HEK293 (cell line): Measurements from ENCODE around the gene PALD1.

Source experiments
- OVOL3 ChIP-seq: fragments of 450-650 bp; formaldehyde crosslinking; IDR thresholded peaks from 2 replicates; pipeline ENCODE4 v1.5.1; 2016; ENCODE audit warnings: missing biosample characterization, missing genetic modification characterization
- PBX3 ChIP-seq: sonication (generic); formaldehyde crosslinking; IDR thresholded peaks from 2 replicates; pipeline ENCODE4 v1.8.1; 2022; ENCODE audit warnings: mild to moderate bottlenecking, moderate library complexity, missing genetic modification reagents
- SP2 ChIP-seq: fragments of 450-650 bp; formaldehyde crosslinking; IDR thresholded peaks from 2 replicates; pipeline ENCODE4 v1.5.1; 2016; ENCODE audit warnings: missing biosample characterization, missing genetic modification characterization
- ZBTB1 ChIP-seq: fragments of 450-650 bp; formaldehyde crosslinking; IDR thresholded peaks from 2 replicates; pipeline ENCODE4 v1.5.1; 2016; ENCODE audit warnings: missing biosample characterization, missing genetic modification characterization
- ZBTB48 ChIP-seq: fragments of 450-650 bp; formaldehyde crosslinking; IDR thresholded peaks from 2 replicates; pipeline ENCODE4 v1.5.1; 2016; ENCODE audit warnings: missing biosample characterization, missing genetic modification characterization
- ZNF112 ChIP-seq: fragments of 450-650 bp; formaldehyde crosslinking; IDR thresholded peaks from 2 replicates; pipeline ENCODE4 v1.5.0; 2017; ENCODE audit warnings: missing biosample characterization, missing genetic modification characterization
- ZNF274 ChIP-seq, 2 experiments: fragments of 200-500 bp in 1 of 2; fragments of 450-650 bp in 1 of 2; sonication (Bioruptor generic) in 1 of 2; formaldehyde crosslinking in 1 of 2; IDR thresholded peaks; 2 replicates each; pipeline versions ENCODE4 v1.5.1 to v1.6.1; 2014 to 2016; ENCODE audit warnings: borderline replicate concordance in 1 of 2, inconsistent platforms in 1 of 2, low read length in 1 of 2, missing biosample characterization in 1 of 2, missing genetic modification characterization in 1 of 2
- ZNF513 ChIP-seq: fragments of 450-650 bp; IDR thresholded peaks from 2 replicates; pipeline ENCODE4 v1.5.1; 2018; ENCODE audit warnings: missing biosample characterization, missing genetic modification characterization
- ZNF585B ChIP-seq: fragments of 450-650 bp; formaldehyde crosslinking; IDR thresholded peaks from 2 replicates; pipeline ENCODE4 v1.5.1; 2016; ENCODE audit warnings: missing biosample characterization, missing genetic modification characterization
- ZNF785 ChIP-seq: fragments of 450-650 bp; formaldehyde crosslinking; IDR thresholded peaks from 2 replicates; pipeline ENCODE4 v1.5.1; 2016; ENCODE audit warnings: missing biosample characterization, missing genetic modification characterization
- TF ChIP-seq, protein P1 (sequence below): fragments of 450-650 bp; formaldehyde crosslinking; IDR thresholded peaks from 2 replicates; pipeline ENCODE4 v1.5.1; 2016; ENCODE audit warnings: missing biosample characterization, missing genetic modification characterization
- TF ChIP-seq, protein P2 (sequence below): fragments of 450-650 bp; formaldehyde crosslinking; IDR thresholded peaks from 2 replicates; pipeline ENCODE4 v1.5.1; 2016; ENCODE audit warnings: missing biosample characterization, missing genetic modification characterization, low read depth
- TF ChIP-seq, protein P3 (sequence below): fragments of 450-650 bp; formaldehyde crosslinking; IDR thresholded peaks from 2 replicates; pipeline ENCODE4 v1.5.1; 2016; ENCODE audit warnings: missing biosample characterization, missing genetic modification characterization
- TF ChIP-seq, protein P4 (sequence below): fragments of 450-650 bp; IDR thresholded peaks from 2 replicates; pipeline ENCODE4 v1.5.1; 2018; ENCODE audit warnings: missing biosample characterization, mild to moderate bottlenecking, missing genetic modification characterization

GRCh38 chr10:70598857-70599295 is 120.3 kb downstream of the PALD1 start:
- TF ChIP-seq, protein P1, sequence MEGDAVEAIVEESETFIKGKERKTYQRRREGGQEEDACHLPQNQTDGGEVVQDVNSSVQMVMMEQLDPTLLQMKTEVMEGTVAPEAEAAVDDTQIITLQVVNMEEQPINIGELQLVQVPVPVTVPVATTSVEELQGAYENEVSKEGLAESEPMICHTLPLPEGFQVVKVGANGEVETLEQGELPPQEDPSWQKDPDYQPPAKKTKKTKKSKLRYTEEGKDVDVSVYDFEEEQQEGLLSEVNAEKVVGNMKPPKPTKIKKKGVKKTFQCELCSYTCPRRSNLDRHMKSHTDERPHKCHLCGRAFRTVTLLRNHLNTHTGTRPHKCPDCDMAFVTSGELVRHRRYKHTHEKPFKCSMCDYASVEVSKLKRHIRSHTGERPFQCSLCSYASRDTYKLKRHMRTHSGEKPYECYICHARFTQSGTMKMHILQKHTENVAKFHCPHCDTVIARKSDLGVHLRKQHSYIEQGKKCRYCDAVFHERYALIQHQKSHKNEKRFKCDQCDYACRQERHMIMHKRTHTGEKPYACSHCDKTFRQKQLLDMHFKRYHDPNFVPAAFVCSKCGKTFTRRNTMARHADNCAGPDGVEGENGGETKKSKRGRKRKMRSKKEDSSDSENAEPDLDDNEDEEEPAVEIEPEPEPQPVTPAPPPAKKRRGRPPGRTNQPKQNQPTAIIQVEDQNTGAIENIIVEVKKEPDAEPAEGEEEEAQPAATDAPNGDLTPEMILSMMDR (tag by site-specific recombination): no peak
- no peak for TF ChIP-seq ZBTB48 (tag by site-specific recombination)
- no peak for TF ChIP-seq ZNF785 (tag by site-specific recombination)
- TF ChIP-seq ZNF274 (IDR thresholded peaks at IDR 0.05; ENCODE audit: low read length): no peak
- TF ChIP-seq ZNF274 (tag by site-specific recombination; IDR thresholded peaks at IDR 0.05; ENCODE audit: borderline replicate concordance): no peak
- TF ChIP-seq PBX3 (CRISPR knock-in tag): no peak
- no peak for TF ChIP-seq ZNF513 (tag by site-specific recombination)
- no peak for TF ChIP-seq ZBTB1
- no peak for TF ChIP-seq ZNF585B
- TF ChIP-seq, protein P2, sequence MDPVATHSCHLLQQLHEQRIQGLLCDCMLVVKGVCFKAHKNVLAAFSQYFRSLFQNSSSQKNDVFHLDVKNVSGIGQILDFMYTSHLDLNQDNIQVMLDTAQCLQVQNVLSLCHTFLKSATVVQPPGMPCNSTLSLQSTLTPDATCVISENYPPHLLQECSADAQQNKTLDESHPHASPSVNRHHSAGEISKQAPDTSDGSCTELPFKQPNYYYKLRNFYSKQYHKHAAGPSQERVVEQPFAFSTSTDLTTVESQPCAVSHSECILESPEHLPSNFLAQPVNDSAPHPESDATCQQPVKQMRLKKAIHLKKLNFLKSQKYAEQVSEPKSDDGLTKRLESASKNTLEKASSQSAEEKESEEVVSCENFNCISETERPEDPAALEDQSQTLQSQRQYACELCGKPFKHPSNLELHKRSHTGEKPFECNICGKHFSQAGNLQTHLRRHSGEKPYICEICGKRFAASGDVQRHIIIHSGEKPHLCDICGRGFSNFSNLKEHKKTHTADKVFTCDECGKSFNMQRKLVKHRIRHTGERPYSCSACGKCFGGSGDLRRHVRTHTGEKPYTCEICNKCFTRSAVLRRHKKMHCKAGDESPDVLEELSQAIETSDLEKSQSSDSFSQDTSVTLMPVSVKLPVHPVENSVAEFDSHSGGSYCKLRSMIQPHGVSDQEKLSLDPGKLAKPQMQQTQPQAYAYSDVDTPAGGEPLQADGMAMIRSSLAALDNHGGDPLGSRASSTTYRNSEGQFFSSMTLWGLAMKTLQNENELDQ (tag by site-specific recombination): no peak
- no peak for TF ChIP-seq SP2
- no peak for TF ChIP-seq ZNF112
- no peak for TF ChIP-seq OVOL3
- TF ChIP-seq, protein P3, sequence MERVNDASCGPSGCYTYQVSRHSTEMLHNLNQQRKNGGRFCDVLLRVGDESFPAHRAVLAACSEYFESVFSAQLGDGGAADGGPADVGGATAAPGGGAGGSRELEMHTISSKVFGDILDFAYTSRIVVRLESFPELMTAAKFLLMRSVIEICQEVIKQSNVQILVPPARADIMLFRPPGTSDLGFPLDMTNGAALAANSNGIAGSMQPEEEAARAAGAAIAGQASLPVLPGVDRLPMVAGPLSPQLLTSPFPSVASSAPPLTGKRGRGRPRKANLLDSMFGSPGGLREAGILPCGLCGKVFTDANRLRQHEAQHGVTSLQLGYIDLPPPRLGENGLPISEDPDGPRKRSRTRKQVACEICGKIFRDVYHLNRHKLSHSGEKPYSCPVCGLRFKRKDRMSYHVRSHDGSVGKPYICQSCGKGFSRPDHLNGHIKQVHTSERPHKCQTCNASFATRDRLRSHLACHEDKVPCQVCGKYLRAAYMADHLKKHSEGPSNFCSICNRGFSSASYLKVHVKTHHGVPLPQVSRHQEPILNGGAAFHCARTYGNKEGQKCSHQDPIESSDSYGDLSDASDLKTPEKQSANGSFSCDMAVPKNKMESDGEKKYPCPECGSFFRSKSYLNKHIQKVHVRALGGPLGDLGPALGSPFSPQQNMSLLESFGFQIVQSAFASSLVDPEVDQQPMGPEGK (tag by site-specific recombination): no peak
- TF ChIP-seq, protein P4, sequence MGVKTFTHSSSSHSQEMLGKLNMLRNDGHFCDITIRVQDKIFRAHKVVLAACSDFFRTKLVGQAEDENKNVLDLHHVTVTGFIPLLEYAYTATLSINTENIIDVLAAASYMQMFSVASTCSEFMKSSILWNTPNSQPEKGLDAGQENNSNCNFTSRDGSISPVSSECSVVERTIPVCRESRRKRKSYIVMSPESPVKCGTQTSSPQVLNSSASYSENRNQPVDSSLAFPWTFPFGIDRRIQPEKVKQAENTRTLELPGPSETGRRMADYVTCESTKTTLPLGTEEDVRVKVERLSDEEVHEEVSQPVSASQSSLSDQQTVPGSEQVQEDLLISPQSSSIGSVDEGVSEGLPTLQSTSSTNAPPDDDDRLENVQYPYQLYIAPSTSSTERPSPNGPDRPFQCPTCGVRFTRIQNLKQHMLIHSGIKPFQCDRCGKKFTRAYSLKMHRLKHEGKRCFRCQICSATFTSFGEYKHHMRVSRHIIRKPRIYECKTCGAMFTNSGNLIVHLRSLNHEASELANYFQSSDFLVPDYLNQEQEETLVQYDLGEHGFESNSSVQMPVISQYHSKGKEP (tag by site-specific recombination): no peak
